GM12891 (cell line): ENCODE results near the gene CDC42BPA.

Experiments
- PAX5 ChIP-seq: IDR thresholded peaks from 2 replicates; pipeline ENCODE4 v1.6.1; 2011; ENCODE audit warnings: low read length, moderate library complexity, mild to moderate bottlenecking; ENCODE audit not compliant: insufficient read depth, severe bottlenecking
- POLR2A ChIP-seq: IDR thresholded peaks from 2 replicates; pipeline ENCODE4 v1.6.1; 2011; ENCODE audit warnings: low read depth, low read length, control low read depth
- POLR2AphosphoS5 ChIP-seq: IDR thresholded peaks from 2 replicates; pipeline ENCODE4 v1.6.1; 2011; ENCODE audit warnings: low read depth, low read length, control low read depth
- POU2F2 ChIP-seq: IDR thresholded peaks from 2 replicates; pipeline ENCODE4 v1.6.1; 2011; ENCODE audit warnings: low read depth, mild to moderate bottlenecking, control low read depth, low read length, moderate library complexity
- SPI1 ChIP-seq: IDR thresholded peaks from 2 replicates; pipeline ENCODE4 v1.6.1; 2011; ENCODE audit warnings: low read depth, low read length, control low read depth
- TAF1 ChIP-seq: IDR thresholded peaks from 2 replicates; pipeline ENCODE4 v1.6.1; 2011; ENCODE audit warnings: low read depth, low read length, control low read depth

DNA sequence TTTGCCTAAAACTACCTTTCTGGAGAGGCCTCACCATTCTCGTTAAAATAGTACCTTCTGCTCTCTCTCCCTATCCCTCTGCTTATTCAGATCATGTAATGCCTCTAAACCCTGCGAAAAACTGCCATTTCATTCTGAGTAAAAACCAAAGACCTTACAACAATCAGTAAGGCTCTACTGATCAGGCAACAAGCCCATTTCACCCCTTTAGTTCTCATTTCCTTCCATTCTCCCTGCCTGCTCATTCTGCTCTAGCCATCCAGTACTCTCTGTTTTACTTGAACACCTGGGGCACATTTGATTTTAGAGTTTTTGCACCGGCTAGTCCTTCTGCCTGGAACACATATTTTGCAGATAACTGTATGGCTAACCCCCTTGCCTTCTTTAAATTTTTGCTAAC lies 190.4 kb downstream of the CDC42BPA start:
- TF ChIP-seq POLR2A (no peak), POLR2AphosphoS5 (no peak), TAF1 (no peak), SPI1 (no peak), PAX5 (no peak), POU2F2 (no peak)
